GM18861 (cell line): Measurements from ENCODE around the gene SPRY4.
"Not testable (repeated sequence)": the region's sequence is repeated elsewhere in the genome, so short reads cannot be mapped to it uniquely, and the experiment has no call there.

Experiments used
- ATAC-seq: cut with Tn5 transposase; IDR thresholded peaks from one replicate; pipeline ENCODE4 v1.9.1; 2021; ENCODE audit not compliant: unreplicated experiment

The SPRY4 gene

DNA sequence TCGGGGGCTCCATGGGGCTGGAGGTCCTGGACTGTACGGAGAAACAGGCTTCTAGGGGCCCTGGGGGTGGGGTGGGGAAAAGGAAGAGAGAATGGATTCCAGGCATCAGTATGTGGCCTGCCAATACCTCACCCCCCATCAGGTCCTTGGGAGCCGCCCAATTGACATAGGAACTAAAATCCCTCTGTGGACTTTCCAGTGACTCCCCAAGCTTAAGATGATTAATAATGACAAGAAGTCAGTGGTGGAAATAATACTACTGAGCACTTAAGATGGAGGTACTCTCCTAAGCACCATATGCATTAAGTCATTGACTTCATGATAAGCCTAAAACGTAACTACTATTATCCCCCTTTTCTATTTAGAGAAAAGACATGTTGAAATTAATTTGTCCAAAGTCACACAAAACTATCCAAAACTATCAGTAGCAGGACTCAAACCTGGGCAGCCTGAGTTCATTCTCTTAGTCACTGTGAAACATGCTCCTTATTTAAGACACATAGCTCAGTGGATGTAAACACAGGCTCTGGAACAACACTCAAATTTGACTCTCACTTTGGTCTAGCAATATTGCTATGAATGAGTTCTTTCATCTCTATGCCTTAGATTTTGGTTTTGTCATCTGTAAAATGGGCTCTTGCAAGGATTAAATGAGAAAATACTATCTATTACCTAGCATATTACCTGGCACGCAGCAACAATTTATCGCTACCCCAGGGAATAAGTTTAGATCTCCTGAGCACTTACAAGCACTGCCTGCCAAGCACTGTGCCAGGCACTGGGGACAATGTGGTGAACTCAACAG lies 9.5 kb downstream of the SPRY4 start:
- no peak for ATAC-seq

GRCh38 chr5:142314606-142315005 lies 10.2 kb downstream of the SPRY4 start:
- ATAC-seq = no peak

GRCh38 chr5:142314109-142314508 lies 10.7 kb downstream of the SPRY4 start:
- ATAC-seq = no peak

DNA sequence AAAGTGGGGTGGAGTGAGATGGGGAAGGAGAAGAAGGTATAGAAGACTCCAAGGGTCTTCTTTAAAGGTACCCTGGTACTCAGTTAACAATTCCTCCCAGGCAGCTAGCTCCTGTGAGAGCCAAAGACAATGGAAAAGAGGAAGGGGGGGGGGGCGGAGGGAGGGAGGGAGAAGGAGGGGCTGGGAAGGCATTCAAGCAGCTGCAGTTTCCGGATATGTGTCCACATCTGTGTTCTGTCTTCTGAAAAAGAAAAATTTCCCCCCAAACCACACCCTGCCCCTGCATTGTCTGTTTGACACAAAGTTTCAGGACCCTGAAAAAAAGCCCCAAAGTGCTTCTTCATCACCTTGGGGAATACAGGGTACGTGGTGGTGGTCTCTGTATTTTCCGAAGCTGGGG lies 11.1 kb downstream of the SPRY4 start:
- no peak for ATAC-seq

DNA sequence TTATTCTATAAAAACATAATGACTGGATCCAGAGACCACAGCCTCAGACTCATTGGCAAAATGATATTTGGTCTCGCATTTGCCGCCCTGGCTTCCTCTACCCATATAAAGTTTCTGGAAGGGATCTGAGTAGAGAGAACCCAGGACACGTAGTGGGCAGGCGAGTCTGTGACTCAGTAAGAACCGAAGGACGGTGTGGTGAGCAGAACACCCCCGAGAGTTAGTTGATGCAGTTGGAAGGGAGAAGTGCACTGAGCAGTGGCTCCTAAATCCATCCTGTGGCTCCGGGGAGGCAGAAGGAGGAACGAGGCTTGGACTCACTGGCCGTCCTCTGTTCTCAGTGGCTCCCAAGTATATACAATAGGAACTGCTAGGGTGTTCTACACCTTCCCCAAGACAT lies 11.5 kb downstream of the SPRY4 start:
- ATAC-seq = no peak

DNA sequence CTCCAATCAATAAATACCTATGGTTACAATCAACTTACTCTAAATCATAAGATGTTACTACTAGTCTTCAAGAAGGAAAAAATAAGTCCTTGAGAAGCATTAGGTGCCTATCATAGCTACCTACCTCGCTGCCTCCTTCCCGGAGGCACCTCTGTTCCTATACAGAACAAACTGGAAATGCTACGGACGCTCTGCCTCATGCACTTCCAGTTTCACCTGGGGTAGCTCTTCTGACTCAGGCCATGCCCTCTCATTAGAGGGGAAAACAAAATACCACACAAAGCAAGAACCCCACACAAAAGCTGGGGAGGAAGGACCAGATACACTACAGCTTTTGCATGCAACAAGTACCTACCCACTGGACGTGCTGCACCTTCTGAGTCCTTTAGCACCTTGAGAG lies 12.4 kb downstream of the SPRY4 start:
- no peak for ATAC-seq

DNA sequence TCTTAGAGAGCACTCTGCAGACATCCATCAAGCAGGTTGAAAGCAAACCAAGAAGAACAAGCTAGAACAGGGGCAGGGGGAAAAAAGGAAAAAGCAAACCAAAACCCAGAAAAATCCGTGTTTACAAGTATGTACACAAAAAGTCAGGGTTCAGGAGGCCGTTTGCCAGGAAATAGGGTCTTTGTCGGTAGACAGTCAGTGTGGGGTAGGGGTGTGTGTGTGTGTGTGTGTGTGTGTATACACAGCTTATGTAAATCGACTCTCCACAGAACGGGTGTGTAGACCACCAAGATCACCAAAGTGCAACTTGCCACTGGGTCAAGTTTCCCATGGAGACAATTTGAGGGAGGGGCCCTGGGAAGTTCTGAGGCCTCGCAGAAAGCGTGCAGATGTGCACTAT lies 13.1 kb downstream of the SPRY4 start:
- ATAC-seq = no peak

GRCh38 chr5:142310803-142311202 lies 14.0 kb downstream of the SPRY4 start:
- ATAC-seq = no peak

GRCh38 chr5:142309747-142310318 lies 15.0 kb downstream of the SPRY4 start:
- ATAC-seq = no peak

DNA sequence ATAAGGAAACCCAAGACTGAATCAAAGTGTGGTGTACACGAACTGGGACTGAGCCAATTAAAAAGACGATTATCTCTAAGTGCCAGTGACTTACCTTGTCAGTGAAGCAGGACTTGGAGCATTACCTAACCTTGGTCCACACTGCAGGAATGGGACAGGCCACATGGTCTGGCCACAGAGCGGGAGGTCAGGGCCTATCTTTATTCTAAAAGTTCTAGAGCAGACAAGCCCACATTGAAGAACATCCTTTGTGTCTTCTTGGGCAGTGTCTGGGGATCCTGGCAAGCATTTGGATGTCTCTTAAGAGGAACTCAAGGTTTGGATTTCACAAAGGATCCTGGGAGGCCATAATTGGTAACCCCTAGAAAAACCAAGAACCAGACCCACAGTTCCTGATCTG lies 16.5 kb downstream of the SPRY4 start:
- no peak for ATAC-seq

- no peak for ATAC-seq
These were observed 17.5 kb downstream of the SPRY4 start for GRCh38 chr5:142307146-142307890.

- no peak for ATAC-seq
These were observed 18.7 kb downstream of the SPRY4 start for GRCh38 chr5:142306077-142306502.

GRCh38 chr5:142305211-142305610 lies 19.6 kb downstream of the SPRY4 start:
- ATAC-seq = no peak

- no peak for ATAC-seq
These were observed 20.7 kb downstream of the SPRY4 start for GRCh38 chr5:142304013-142304701.

GRCh38 chr5:142303565-142303964 lies 21.3 kb downstream of the SPRY4 start:
- no peak for ATAC-seq

- ATAC-seq = no peak
These were observed 23.3 kb downstream of the SPRY4 start for GRCh38 chr5:142301540-142301939.

- no peak for ATAC-seq
These were observed 24.1 kb downstream of the SPRY4 start for GRCh38 chr5:142300677-142301076.

- no peak for ATAC-seq
These were observed 26.0 kb downstream of the SPRY4 start for GRCh38 chr5:142298789-142299188.

- ATAC-seq = not testable (repeated sequence)
These were observed 27.0 kb downstream of the SPRY4 start for GRCh38 chr5:142297786-142298185.

DNA sequence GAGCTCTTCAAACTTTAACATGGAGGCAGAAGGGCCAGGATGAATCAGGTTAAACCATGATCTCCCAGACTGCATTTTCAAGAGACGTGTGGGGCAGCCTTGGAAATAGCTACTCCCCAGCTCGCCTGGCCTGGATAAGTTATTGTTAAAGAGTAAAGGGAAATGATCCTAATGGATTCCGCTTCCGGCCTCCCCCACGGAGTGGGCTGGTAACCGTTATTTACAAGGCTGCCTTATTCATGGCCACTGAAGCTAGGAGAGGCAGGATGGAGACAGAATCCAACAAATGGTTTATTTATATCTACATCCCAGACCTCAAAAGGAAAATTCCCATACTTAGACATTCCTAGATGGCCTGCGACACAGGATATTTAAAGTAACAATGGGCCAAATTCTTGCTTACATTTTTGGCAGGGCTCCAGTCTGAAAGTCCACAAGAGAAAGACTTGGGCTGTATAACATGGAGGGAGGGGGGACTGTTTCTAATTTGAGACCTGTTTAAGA lies 27.9 kb downstream of the SPRY4 start:
- ATAC-seq = no peak
